ENCODE results near the gene BRCC3.

Gene BRCC3

DNA sequence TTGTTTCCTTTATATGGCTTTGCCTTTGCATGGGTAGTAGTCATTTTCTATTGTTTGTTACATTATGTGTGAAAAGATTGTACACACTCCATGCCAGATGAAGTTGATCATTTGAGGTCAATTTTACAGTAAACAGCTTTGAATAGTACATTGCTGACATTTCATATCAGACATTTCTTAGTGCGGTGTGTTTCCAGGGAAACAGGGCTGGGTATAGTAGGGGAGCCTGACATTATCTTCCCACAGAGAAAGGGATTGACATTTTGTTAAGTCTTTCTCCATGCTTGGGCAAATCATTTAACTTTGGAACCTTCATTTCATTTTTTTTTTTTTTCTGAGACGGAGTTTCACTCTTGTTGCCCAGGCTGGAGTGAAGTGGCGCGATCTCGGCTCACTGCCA is 39.7 kb upstream of the BRCC3 start:
- TF ChIP-seq RARB (CRISPR knock-in tag; IDR thresholded peaks at IDR 0.05) = no peak
- no peak for TF ChIP-seq SNAI2 (CRISPR knock-in tag; IDR thresholded peaks at IDR 0.05)
- TF ChIP-seq ZFP30 (CRISPR knock-in tag; IDR thresholded peaks at IDR 0.05) = no peak
- TF ChIP-seq, protein P1, sequence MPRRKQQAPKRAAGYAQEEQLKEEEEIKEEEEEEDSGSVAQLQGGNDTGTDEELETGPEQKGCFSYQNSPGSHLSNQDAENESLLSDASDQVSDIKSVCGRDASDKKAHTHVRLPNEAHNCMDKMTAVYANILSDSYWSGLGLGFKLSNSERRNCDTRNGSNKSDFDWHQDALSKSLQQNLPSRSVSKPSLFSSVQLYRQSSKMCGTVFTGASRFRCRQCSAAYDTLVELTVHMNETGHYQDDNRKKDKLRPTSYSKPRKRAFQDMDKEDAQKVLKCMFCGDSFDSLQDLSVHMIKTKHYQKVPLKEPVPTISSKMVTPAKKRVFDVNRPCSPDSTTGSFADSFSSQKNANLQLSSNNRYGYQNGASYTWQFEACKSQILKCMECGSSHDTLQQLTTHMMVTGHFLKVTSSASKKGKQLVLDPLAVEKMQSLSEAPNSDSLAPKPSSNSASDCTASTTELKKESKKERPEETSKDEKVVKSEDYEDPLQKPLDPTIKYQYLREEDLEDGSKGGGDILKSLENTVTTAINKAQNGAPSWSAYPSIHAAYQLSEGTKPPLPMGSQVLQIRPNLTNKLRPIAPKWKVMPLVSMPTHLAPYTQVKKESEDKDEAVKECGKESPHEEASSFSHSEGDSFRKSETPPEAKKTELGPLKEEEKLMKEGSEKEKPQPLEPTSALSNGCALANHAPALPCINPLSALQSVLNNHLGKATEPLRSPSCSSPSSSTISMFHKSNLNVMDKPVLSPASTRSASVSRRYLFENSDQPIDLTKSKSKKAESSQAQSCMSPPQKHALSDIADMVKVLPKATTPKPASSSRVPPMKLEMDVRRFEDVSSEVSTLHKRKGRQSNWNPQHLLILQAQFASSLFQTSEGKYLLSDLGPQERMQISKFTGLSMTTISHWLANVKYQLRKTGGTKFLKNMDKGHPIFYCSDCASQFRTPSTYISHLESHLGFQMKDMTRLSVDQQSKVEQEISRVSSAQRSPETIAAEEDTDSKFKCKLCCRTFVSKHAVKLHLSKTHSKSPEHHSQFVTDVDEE (CRISPR knock-in tag; IDR thresholded peaks at IDR 0.05) = no peak
- TF ChIP-seq, protein P2, sequence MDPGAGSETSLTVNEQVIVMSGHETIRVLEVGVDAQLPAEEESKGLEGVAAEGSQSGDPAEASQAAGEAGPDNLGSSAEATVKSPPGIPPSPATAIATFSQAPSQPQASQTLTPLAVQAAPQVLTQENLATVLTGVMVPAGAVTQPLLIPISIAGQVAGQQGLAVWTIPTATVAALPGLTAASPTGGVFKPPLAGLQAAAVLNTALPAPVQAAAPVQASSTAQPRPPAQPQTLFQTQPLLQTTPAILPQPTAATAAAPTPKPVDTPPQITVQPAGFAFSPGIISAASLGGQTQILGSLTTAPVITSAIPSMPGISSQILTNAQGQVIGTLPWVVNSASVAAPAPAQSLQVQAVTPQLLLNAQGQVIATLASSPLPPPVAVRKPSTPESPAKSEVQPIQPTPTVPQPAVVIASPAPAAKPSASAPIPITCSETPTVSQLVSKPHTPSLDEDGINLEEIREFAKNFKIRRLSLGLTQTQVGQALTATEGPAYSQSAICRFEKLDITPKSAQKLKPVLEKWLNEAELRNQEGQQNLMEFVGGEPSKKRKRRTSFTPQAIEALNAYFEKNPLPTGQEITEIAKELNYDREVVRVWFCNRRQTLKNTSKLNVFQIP (CRISPR knock-in tag; IDR thresholded peaks at IDR 0.05; ENCODE audit: borderline replicate concordance, low read depth) = no peak
- no peak for TF ChIP-seq BACH2 (CRISPR knock-in tag; IDR thresholded peaks at IDR 0.05; ENCODE audit: borderline replicate concordance)
- TF ChIP-seq, protein P3, sequence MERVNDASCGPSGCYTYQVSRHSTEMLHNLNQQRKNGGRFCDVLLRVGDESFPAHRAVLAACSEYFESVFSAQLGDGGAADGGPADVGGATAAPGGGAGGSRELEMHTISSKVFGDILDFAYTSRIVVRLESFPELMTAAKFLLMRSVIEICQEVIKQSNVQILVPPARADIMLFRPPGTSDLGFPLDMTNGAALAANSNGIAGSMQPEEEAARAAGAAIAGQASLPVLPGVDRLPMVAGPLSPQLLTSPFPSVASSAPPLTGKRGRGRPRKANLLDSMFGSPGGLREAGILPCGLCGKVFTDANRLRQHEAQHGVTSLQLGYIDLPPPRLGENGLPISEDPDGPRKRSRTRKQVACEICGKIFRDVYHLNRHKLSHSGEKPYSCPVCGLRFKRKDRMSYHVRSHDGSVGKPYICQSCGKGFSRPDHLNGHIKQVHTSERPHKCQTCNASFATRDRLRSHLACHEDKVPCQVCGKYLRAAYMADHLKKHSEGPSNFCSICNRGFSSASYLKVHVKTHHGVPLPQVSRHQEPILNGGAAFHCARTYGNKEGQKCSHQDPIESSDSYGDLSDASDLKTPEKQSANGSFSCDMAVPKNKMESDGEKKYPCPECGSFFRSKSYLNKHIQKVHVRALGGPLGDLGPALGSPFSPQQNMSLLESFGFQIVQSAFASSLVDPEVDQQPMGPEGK (CRISPR knock-in tag; IDR thresholded peaks at IDR 0.05; ENCODE audit: borderline replicate concordance) = no peak
- no peak for ATAC-seq

DNA sequence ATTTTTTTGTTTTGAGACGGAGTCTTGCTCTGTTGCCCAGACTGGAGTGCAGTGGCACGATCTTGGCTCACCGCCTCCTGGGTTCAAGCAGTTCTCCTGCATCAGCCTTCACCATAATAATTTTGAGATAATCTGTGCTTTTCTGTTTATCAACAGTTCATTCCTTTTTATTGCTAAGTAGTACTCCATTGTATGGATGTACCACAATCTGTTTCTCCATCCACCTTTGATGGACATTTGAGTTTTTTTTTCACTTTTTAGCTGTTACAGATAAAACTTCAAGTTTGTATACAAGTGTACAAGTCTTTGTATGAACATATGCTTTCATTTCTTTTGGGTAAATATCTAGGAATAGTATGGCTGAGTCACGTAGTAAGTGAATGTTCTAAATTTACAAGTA is 35.6 kb upstream of the BRCC3 start:
- no peak for ATAC-seq
- TF ChIP-seq OSR1 (CRISPR knock-in tag; IDR thresholded peaks at IDR 0.05) (no peak), ZNF8 (CRISPR knock-in tag; IDR thresholded peaks at IDR 0.05) (peak; percentile 99)

DNA sequence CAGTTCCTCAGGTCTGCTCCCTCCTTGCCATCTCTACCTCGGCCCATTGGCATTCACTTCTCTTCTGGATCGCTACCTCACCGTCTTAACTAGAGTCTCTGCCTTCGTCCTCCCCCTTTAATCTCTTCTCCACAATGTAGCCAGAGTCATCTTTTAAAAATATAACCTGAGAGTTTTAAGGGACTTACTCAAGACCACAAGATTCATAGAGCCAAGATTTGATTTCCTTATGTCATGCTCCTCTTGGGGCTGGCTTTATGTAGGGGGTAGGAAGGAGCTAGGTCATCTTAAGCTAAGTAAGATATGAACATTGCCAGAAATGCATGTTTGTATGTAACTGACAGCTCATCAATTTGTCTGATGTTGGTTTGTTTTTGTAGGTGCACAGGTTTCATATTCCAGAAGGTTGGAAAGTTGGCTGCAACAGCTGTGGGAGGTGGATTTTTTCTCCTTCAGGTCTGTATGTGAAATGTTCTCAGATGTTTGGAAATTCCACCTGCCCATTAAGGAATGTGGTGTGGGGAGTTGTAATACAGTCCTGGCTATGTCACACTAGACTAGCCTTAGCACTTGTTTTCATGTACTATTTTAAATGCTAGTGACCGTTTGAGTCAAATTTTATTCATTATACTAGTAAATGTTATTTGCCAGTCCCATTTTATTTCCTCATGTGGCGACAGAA is 25.0 kb upstream of the BRCC3 start:
- no peak for ATAC-seq
- TF ChIP-seq ZC3H10 (CRISPR knock-in tag; IDR thresholded peaks at IDR 0.05) (no peak), PPARA (CRISPR knock-in tag; IDR thresholded peaks at IDR 0.05; ENCODE audit: borderline replicate concordance) (no peak), ARNTL (CRISPR knock-in tag; IDR thresholded peaks at IDR 0.05; ENCODE audit: borderline replicate concordance, low read depth) (no peak), ZNF565 (CRISPR knock-in tag; conservative IDR thresholded peaks at IDR 0.05; ENCODE audit: low read depth) (no peak), ZNF70 (CRISPR knock-in tag; IDR thresholded peaks at IDR 0.05) (no peak), RARB (CRISPR knock-in tag; IDR thresholded peaks at IDR 0.05) (no peak), GLIS3 (CRISPR knock-in tag; IDR thresholded peaks at IDR 0.05) (no peak), BACH2 (CRISPR knock-in tag; IDR thresholded peaks at IDR 0.05; ENCODE audit: borderline replicate concordance) (no peak)
- TF ChIP-seq, protein P2 (CRISPR knock-in tag; IDR thresholded peaks at IDR 0.05; ENCODE audit: borderline replicate concordance, low read depth) = no peak
- TF ChIP-seq, protein P3 (CRISPR knock-in tag; IDR thresholded peaks at IDR 0.05; ENCODE audit: borderline replicate concordance) = no peak
- TF ChIP-seq, protein P4, sequence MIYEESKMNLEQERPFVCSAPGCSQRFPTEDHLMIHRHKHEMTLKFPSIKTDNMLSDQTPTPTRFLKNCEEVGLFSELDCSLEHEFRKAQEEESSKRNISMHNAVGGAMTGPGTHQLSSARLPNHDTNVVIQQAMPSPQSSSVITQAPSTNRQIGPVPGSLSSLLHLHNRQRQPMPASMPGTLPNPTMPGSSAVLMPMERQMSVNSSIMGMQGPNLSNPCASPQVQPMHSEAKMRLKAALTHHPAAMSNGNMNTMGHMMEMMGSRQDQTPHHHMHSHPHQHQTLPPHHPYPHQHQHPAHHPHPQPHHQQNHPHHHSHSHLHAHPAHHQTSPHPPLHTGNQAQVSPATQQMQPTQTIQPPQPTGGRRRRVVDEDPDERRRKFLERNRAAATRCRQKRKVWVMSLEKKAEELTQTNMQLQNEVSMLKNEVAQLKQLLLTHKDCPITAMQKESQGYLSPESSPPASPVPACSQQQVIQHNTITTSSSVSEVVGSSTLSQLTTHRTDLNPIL (CRISPR knock-in tag; IDR thresholded peaks at IDR 0.05; ENCODE audit: low read depth) = no peak
